OCI-LY1 (cell line): ENCODE measurements around the gene KLHL9.

Source experiments
- H2AFZ ChIP-seq: fragments of 200-600 bp; sonication (generic), shearing (Covaris generic); 2 replicates; pipeline ENCODE4 v1.6.0; 2014; ENCODE audit warnings: antibody characterized with exemption, mild to moderate bottlenecking, low read length
- H3F3A ChIP-seq: fragments of 200-600 bp; sonication (generic), shearing (Covaris generic); 2 replicates; pipeline ENCODE4 v1.6.0; 2014; ENCODE audit warnings: mild to moderate bottlenecking, antibody characterized with exemption, low read length, moderate library complexity; ENCODE audit not compliant: insufficient read depth
- H3K27ac ChIP-seq: fragments of 200-600 bp; sonication (generic); 2 replicates; pipeline ENCODE4 v1.5.1; 2014; ENCODE audit warnings: low read length, mixed run types, mild to moderate bottlenecking, low read depth; ENCODE audit not compliant: poor library complexity, severe bottlenecking
- H3K27me3 ChIP-seq: fragments of 200-600 bp; sonication (generic); 2 replicates; pipeline ENCODE4 v1.6.0; 2014; ENCODE audit warnings: antibody characterized with exemption, mild to moderate bottlenecking, low read length, moderate library complexity; ENCODE audit not compliant: insufficient read depth
- H3K36me3 ChIP-seq: fragments of 200-600 bp; sonication (generic); 2 replicates; pipeline ENCODE4 v1.6.1; 2014; ENCODE audit warnings: mild to moderate bottlenecking, antibody characterized with exemption, low read length, moderate library complexity, mixed read lengths; ENCODE audit not compliant: insufficient read depth
- H3K4me1 ChIP-seq: fragments of 200-600 bp; sonication (generic); 2 replicates; pipeline ENCODE4 v1.5.1; 2014; ENCODE audit warnings: mild to moderate bottlenecking, low read length, moderate library complexity; ENCODE audit not compliant: insufficient read depth, severe bottlenecking
- H3K4me2 ChIP-seq: fragments of 200-600 bp; sonication (generic), shearing (Covaris generic); 2 replicates; pipeline ENCODE4 v1.6.1; 2014; ENCODE audit warnings: low read length
- H3K4me3 ChIP-seq: fragments of 200-600 bp; sonication (generic); 2 replicates; pipeline ENCODE4 v1.5.1; 2014; ENCODE audit warnings: low read length, low read depth, mild to moderate bottlenecking, mixed read lengths; ENCODE audit not compliant: poor library complexity, severe bottlenecking
- H3K79me2 ChIP-seq: fragments of 200-600 bp; shearing (Covaris generic); 2 replicates; pipeline ENCODE4 v1.6.1; 2016; ENCODE audit warnings: mixed run types, low read length, mixed read lengths; ENCODE audit not compliant: insufficient read depth
- H3K9ac ChIP-seq: fragments of 200-600 bp; sonication (generic), shearing (Covaris generic); 2 replicates; pipeline ENCODE4 v1.6.1; 2014; ENCODE audit warnings: mild to moderate bottlenecking, low read length, mixed read lengths
- H3K9me2 ChIP-seq: fragments of 200-600 bp; sonication (generic), shearing (Covaris generic); 2 replicates; pipeline ENCODE4 v1.6.1; 2014; ENCODE audit warnings: low read depth, mild to moderate bottlenecking, low read length, mixed read lengths
- H3K9me3 ChIP-seq: fragments of 200-600 bp; shearing (Covaris generic); 2 replicates; pipeline ENCODE4 v1.6.1; 2014; ENCODE audit warnings: low read length, mixed read lengths
- H4K20me1 ChIP-seq: fragments of 200-600 bp; sonication (generic), shearing (Covaris generic); 2 replicates; pipeline ENCODE4 v1.6.0; 2016; ENCODE audit warnings: mild to moderate bottlenecking, low read length; ENCODE audit not compliant: insufficient read depth
- EZH2 ChIP-seq: fragments of 200-600 bp; sonication (generic), shearing (Covaris generic); IDR thresholded peaks from 2 replicates; pipeline ENCODE4 v1.8.0; 2017; ENCODE audit warnings: borderline replicate concordance, mixed run types, mild to moderate bottlenecking, antibody characterized with exemption, low read length, moderate library complexity, mixed read lengths
- TF ChIP-seq, protein P1 (sequence below): fragments of 200-600 bp; sonication (generic), shearing (Covaris generic); IDR thresholded peaks from 2 replicates; pipeline ENCODE4 v1.5.1; 2017; ENCODE audit warnings: mild to moderate bottlenecking, antibody characterized with exemption, low read length, moderate library complexity, mixed read lengths

The KLHL9 gene

GRCh38 chr9:21294904-21295538 is 40.2 kb downstream of the KLHL9 start:
- Histone ChIP-seq H4K20me1 (no peaks in the 10 kb centered on the region), H3K4me1 (no peaks in the 10 kb centered on the region), H3K9me2 (no peaks in the 10 kb centered on the region), H3K27me3 (no peaks in the 10 kb centered on the region), H3K79me2 (no peaks in the 10 kb centered on the region), H3K4me3 (no peak overlapping the region), H3K9me3 (no peaks in the 10 kb centered on the region), H3K4me2 (no peak overlapping the region), H3K9ac (no peak overlapping the region), H3F3A (no peaks in the 10 kb centered on the region), H3K36me3 (no peaks in the 10 kb centered on the region), H2AFZ (no peak overlapping the region), H3K27ac (no peak overlapping the region)
- TF ChIP-seq EZH2, result no peak
- TF ChIP-seq, protein P1, sequence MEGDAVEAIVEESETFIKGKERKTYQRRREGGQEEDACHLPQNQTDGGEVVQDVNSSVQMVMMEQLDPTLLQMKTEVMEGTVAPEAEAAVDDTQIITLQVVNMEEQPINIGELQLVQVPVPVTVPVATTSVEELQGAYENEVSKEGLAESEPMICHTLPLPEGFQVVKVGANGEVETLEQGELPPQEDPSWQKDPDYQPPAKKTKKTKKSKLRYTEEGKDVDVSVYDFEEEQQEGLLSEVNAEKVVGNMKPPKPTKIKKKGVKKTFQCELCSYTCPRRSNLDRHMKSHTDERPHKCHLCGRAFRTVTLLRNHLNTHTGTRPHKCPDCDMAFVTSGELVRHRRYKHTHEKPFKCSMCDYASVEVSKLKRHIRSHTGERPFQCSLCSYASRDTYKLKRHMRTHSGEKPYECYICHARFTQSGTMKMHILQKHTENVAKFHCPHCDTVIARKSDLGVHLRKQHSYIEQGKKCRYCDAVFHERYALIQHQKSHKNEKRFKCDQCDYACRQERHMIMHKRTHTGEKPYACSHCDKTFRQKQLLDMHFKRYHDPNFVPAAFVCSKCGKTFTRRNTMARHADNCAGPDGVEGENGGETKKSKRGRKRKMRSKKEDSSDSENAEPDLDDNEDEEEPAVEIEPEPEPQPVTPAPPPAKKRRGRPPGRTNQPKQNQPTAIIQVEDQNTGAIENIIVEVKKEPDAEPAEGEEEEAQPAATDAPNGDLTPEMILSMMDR, result no peak

- no peak overlapping the region for H3K9ac ChIP-seq
- no peaks in the 10 kb centered on the region for H3F3A ChIP-seq
- no peaks in the 10 kb centered on the region for H3K9me2 ChIP-seq
- no peak overlapping the region for H3K4me2 ChIP-seq
- H3K4me3 ChIP-seq, result no peak overlapping the region
- TF ChIP-seq EZH2, result no peak
- TF ChIP-seq, protein P1, result no peak
- H3K4me1 ChIP-seq, result no peaks in the 10 kb centered on the region
- H4K20me1 ChIP-seq, result no peaks in the 10 kb centered on the region
- no peaks in the 10 kb centered on the region for H3K27me3 ChIP-seq
- H3K36me3 ChIP-seq, result no peaks in the 10 kb centered on the region
- no peaks in the 10 kb centered on the region for H3K9me3 ChIP-seq
- no peak overlapping the region for H2AFZ ChIP-seq
- no peak overlapping the region for H3K27ac ChIP-seq
- no peaks in the 10 kb centered on the region for H3K79me2 ChIP-seq
Observed at GRCh38 chr9:21294364-21294774, 40.8 kb downstream of the KLHL9 start.

DNA sequence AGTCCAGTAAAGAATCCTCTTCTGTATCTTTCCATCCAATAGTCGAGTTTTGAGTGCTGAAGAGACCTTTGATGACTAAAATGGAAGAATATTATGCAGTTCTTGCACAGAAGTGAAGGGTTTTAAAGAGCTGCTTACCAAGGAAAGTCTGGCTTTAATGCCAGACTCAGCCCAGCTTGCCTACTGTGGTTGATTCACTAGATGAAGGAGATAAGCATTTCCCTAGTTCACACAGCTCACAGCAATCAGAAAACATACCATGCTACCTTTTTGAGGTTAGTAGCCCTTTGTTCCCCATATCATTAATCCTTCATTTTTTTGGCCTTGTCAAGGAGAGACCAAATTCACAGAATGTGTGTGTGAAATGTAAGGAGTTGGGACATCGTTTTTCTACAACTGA is 45.4 kb downstream of the KLHL9 start:
- Histone ChIP-seq H3K79me2 (no peaks in the 10 kb centered on the region), H3K9ac (no peak overlapping the region), H3K9me3 (no peaks in the 10 kb centered on the region), H3K4me2 (no peak overlapping the region), H4K20me1 (no peaks in the 10 kb centered on the region), H3K27me3 (no peaks in the 10 kb centered on the region), H3K36me3 (no peaks in the 10 kb centered on the region), H3F3A (no peaks in the 10 kb centered on the region), H3K4me1 (no peaks in the 10 kb centered on the region), H3K4me3 (no peak overlapping the region), H3K27ac (no peak overlapping the region), H3K9me2 (no peaks in the 10 kb centered on the region), H2AFZ (no peak overlapping the region)
- TF ChIP-seq EZH2, result no peak
- TF ChIP-seq, protein P1, result no peak
